Vagina (tissue), 2 donors: ENCODE results near the gene ARPC1A. TPM values are rescaled to one million over a fixed set of nuclear protein-coding genes. Genes with fewer than 3 reads are reported as not detected.
A peak's percentile ranks its signal among the peaks of the same experiment; 100 is the strongest.
"Not testable (repeated sequence)": the region's sequence is repeated elsewhere in the genome, so short reads cannot be mapped to it uniquely, and the experiment has no call there.

Source experiments
- DNase-seq, 2 donors: peaks; one replicate each; pipeline ENCODE4 v3.0.0-alpha.2; 2017; ENCODE audit errors: extremely low spot score in 2 of 2
- H3K27ac ChIP-seq: fragments of 200-600 bp; sonication (generic); one replicate; pipeline ENCODE4 v1.5.1; 2019
- H3K27me3 ChIP-seq: fragments of 200-600 bp; sonication (generic); one replicate; pipeline ENCODE4 v1.5.1; 2019
- H3K36me3 ChIP-seq, 2 donors: fragments of 200-600 bp; sonication (generic); one replicate each; pipeline ENCODE4 v1.5.1; 2017 to 2019
- H3K4me1 ChIP-seq: fragments of 200-600 bp; sonication (generic); one replicate; pipeline ENCODE4 v1.5.1; 2019
- H3K4me3 ChIP-seq, 2 donors: fragments of 200-600 bp; sonication (generic); 1 replicate in 1 of 2; 2 replicates in 1 of 2; pipeline ENCODE4 v1.5.1; 2016 to 2019
- H3K9me3 ChIP-seq: fragments of 200-600 bp; sonication (generic); one replicate; pipeline ENCODE4 v1.5.1; 2019
- POLR2A ChIP-seq, 2 donors: fragments of 450-650 bp; IDR thresholded peaks; one replicate each; pipeline ENCODE4 v1.6.1; 2017; ENCODE audit warnings: antibody characterized with exemption in 2 of 2, mild to moderate bottlenecking in 2 of 2, moderate library complexity in 2 of 2
- POLR2AphosphoS5 ChIP-seq, 2 donors: sonication (generic); formaldehyde crosslinking; IDR thresholded peaks; one replicate each; pipeline ENCODE4 v1.9.0; 2017; ENCODE audit warnings: antibody characterized with exemption in 2 of 2, mild to moderate bottlenecking in 2 of 2, low read depth in 1 of 2; ENCODE audit not compliant: insufficient read depth in 1 of 2
- intact Hi-C: fragments of 100-400 bp; cut with DNase I; formaldehyde crosslinking; loops from one replicate; pipeline ENCODE4 v1.15.1; 2023
- total RNA-seq: library from RNA; depleted of rRNA; stranded (reverse); fragments of >200 nt; gene quantifications from one replicate; pipeline ENCODE4 v1.2.3, GENCODE V29; 2016
- TF ChIP-seq, protein P1 (sequence below), 3 experiments: fragments of 450-650 bp in 2 of 3; fragments of 200-600 bp in 1 of 3; sonication (generic) in 1 of 3; IDR thresholded peaks; one replicate each; pipeline ENCODE4 v1.5.1; 2017 to 2019; ENCODE audit warnings: antibody characterized with exemption in 3 of 3, mild to moderate bottlenecking in 2 of 3, moderate library complexity in 2 of 3

Gene ARPC1A
- total RNA-seq, 1 donor from 2014 or later = 106 TPM

DNA sequence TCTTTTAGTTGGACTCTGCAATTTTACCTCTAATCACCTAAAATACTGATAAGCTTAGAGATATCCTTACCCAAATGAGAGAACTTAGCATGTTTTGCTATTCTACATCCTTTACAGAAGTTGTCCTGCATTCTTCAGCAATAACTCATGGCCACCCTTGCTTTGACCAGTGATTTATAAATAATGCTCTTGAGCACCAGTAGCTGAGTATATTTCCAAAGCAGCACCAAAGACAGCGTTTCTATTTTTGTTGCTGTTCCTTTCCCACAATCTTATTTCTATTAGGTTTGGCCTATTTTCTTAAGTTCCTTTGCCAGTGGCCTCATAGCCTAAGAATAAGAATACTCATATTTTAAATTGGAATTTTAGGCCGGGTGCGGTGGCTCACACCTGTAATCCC is 15.0 kb downstream of the ARPC1A start:
- Histone ChIP-seq H3K27ac (peak overlapping the region; percentile 13), H3K4me3 (no peak overlapping the region), H3K27me3 (no peaks in the 10 kb centered on the region), H3K4me1 (no peaks in the 10 kb centered on the region), H3K9me3 (no peaks in the 10 kb centered on the region), H3K36me3 (peaks cover 0 to 77% of the 10 kb centered on the region in 2 donors)
- intact Hi-C loops = no loop called here
- TF ChIP-seq, protein P1, sequence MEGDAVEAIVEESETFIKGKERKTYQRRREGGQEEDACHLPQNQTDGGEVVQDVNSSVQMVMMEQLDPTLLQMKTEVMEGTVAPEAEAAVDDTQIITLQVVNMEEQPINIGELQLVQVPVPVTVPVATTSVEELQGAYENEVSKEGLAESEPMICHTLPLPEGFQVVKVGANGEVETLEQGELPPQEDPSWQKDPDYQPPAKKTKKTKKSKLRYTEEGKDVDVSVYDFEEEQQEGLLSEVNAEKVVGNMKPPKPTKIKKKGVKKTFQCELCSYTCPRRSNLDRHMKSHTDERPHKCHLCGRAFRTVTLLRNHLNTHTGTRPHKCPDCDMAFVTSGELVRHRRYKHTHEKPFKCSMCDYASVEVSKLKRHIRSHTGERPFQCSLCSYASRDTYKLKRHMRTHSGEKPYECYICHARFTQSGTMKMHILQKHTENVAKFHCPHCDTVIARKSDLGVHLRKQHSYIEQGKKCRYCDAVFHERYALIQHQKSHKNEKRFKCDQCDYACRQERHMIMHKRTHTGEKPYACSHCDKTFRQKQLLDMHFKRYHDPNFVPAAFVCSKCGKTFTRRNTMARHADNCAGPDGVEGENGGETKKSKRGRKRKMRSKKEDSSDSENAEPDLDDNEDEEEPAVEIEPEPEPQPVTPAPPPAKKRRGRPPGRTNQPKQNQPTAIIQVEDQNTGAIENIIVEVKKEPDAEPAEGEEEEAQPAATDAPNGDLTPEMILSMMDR (IDR thresholded peaks at IDR 0.05) = no peak
- TF ChIP-seq POLR2AphosphoS5 (IDR thresholded peaks at IDR 0.05; ENCODE audit: insufficient read depth in 1 of 2, low read depth in 1 of 2) (no peak), POLR2A (IDR thresholded peaks at IDR 0.05) (no peak)
- no peak for DNase-seq

DNA sequence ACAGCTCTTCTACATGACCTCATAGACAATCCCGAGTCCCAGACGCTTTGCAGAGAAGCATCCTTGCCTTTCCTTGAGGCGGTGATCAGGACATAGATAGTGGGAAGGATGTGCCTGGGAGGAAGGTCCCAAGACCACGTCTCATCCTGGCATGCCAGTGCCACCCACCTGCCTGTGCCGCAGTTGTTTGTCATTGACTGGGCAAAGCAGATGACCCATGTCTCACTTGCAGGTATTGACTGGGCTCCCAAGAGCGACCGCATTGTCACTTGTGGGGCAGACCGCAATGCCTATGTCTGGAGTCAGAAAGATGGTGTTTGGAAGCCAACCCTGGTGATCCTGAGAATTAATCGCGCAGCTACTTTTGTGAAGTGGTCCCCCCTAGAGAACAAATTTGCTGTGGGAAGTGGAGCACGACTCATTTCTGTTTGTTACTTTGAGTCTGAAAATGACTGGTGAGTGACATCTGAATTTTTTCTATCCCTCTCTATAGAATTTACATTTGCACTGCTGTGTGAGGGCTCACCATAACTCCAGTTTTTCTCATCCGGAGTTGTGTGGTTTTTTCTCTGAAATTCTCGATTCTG is 18.5 kb downstream of the ARPC1A start:
- Histone ChIP-seq H3K36me3 (peaks cover 0 to 70% of the 10 kb centered on the region in 2 donors), H3K27me3 (no peaks in the 10 kb centered on the region), H3K9me3 (no peaks in the 10 kb centered on the region), H3K27ac (no peak overlapping the region), H3K4me3 (no peak overlapping the region), H3K4me1 (no peaks in the 10 kb centered on the region)
- DNase-seq = no peak
- intact Hi-C loops = no loop called here
- no peak for TF ChIP-seq POLR2AphosphoS5 (IDR thresholded peaks at IDR 0.05; ENCODE audit: insufficient read depth in 1 of 2, low read depth in 1 of 2)
- TF ChIP-seq, protein P1 (IDR thresholded peaks at IDR 0.05) = no peak
- no peak for TF ChIP-seq POLR2A (IDR thresholded peaks at IDR 0.05)

DNA sequence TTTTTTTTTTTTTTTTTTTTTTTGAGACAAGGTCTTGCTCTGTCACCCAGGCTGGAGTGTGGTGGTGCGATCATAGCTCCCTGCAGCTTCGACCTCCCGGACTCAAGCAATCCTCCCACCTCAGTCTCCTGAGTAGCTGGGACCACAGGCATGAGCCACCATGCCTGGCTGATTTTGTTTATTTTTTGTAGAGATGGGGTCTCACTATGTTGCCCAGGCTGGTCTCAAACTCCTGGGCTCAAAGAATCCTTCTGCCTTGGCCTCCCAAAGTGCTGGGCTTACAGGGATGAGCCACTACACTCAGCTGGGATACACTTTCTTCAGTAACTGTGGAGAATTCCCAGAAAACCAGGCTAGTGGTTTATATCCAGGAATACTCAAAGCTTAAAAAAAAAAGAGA is 24.9 kb downstream of the ARPC1A start:
- peaks cover 0 to 72% of the 10 kb centered on the region in 2 donors for H3K36me3 ChIP-seq

DNA sequence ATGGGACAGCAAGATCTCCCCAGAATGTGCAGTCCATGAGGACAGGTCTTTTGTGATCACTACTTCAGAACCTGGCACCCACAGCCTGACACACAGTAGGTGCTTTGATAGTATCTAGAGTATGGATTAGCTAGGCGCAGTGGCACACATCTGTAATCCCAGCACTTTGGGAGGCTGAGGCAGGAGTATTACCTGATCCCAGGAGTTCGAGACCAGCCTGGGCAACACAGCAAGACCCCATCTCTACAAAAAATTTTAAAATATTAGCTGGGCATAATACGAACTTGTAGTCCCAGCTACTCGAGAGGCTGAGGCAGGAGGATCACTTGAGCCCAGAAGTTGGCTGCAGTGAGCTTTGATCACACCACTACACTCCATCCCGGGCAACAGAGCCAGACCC is 26.5 kb downstream of the ARPC1A start:
- TF ChIP-seq POLR2A (IDR thresholded peaks at IDR 0.05) (no peak), POLR2AphosphoS5 (IDR thresholded peaks at IDR 0.05; ENCODE audit: insufficient read depth in 1 of 2, low read depth in 1 of 2) (no peak)
- TF ChIP-seq, protein P1 (IDR thresholded peaks at IDR 0.05) = no peak
- no peaks in the 10 kb centered on the region for H3K27me3 ChIP-seq
- no peak overlapping the region for H3K4me3 ChIP-seq
- no peaks in the 10 kb centered on the region for H3K9me3 ChIP-seq
- intact Hi-C loops = no loop called here
- no peak for DNase-seq
- H3K36me3 ChIP-seq = peaks cover 0 to 78% of the 10 kb centered on the region in 2 donors
- H3K27ac ChIP-seq = no peak overlapping the region
- no peaks in the 10 kb centered on the region for H3K4me1 ChIP-seq

More for the DNA sequence above, 24.9 kb downstream of the ARPC1A start:
- DNase-seq, H3K4me1 ChIP-seq, H3K9me3 ChIP-seq, H3K27me3 ChIP-seq, H3K4me3 ChIP-seq, intact Hi-C loops, H3K27ac ChIP-seq: not testable (repeated sequence)

DNA sequence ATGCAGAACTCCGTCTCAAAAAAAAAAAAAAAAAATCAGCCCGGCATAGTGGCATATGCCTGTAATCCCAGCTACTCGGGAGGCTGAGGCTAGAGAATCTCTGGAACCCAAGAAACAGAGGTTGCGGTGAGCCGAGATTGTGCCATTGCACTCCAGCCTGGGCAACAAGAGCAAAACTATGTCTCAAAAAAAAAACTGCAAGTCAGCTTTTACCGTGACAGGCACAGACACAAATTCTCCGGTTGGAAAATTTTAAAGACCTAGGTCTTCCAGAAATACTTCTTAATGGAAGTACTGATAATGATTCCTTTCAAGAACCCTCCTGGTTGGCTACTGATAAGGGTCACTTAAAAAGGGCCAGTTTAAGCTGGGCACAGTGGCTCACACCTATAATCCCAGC is 29.4 kb downstream of the ARPC1A start:
- Histone ChIP-seq H3K9me3 (no peaks in the 10 kb centered on the region), H3K27me3 (no peaks in the 10 kb centered on the region), H3K36me3 (peaks cover 0 to 89% of the 10 kb centered on the region in 2 donors), H3K4me1 (no peaks in the 10 kb centered on the region), H3K27ac (no peak overlapping the region), H3K4me3 (no peak overlapping the region)
- intact Hi-C loops = no loop called here
- TF ChIP-seq, protein P1 (IDR thresholded peaks at IDR 0.05) = no peak
- TF ChIP-seq POLR2AphosphoS5 (IDR thresholded peaks at IDR 0.05; ENCODE audit: insufficient read depth in 1 of 2, low read depth in 1 of 2) (no peak), POLR2A (IDR thresholded peaks at IDR 0.05) (no peak)
- DNase-seq = no peak
